Cardiac muscle cell (in vitro differentiated cells and primary cell): Measurements from ENCODE around the gene COG2. TPM values are rescaled to one million over a fixed set of nuclear protein-coding genes. Genes with fewer than 3 reads are reported as not detected.

ENCODE experiments used
- DNase-seq, 2 donors: peaks; one replicate each; pipeline versions ENCODE4 v3.0.0 to v3.0.0-alpha.2; 2010 to 2017; ENCODE audit warnings: low read depth in 1 of 2, low spot score in 1 of 2
- H3K27ac ChIP-seq: fragments of 200-600 bp; sonication (generic); 2 replicates; pipeline ENCODE4 v1.5.1; 2016
- H3K27me3 ChIP-seq: fragments of 200-600 bp; sonication (generic); 2 replicates; pipeline ENCODE4 v1.6.0; 2016; ENCODE audit warnings: control low read depth
- H3K36me3 ChIP-seq: fragments of 200-600 bp; sonication (generic); 2 replicates; pipeline ENCODE4 v1.5.1; 2016; ENCODE audit warnings: control low read depth
- H3K4me1 ChIP-seq: fragments of 200-600 bp; sonication (generic); 2 replicates; pipeline ENCODE4 v1.8.1; 2017; ENCODE audit warnings: low read depth, mild to moderate bottlenecking, mixed run types
- H3K4me3 ChIP-seq: fragments of 200-600 bp; sonication (generic); 2 replicates; pipeline ENCODE4 v1.5.1; 2016; ENCODE audit warnings: mild to moderate bottlenecking
- H3K9me3 ChIP-seq: fragments of 200-600 bp; sonication (generic); 2 replicates; pipeline ENCODE4 v1.5.1; 2017; ENCODE audit warnings: low read depth, mild to moderate bottlenecking, control low read depth
- polyA plus RNA-seq: library from polyadenylated mRNA; unstranded; fragments of >200 nt; fragmentation: Nextera tagmentation; extraction: Ambion mirVana; gene quantifications from 2 replicates; pipeline ENCODE4 v1.2.1, GENCODE V29; 2016
- total RNA-seq: library from RNA; depleted of rRNA; stranded (reverse); fragments of >200 nt; gene quantifications from 2 replicates; pipeline ENCODE4 v1.2.3, GENCODE V29; 2016
- TF ChIP-seq, protein P1 (sequence below): IDR thresholded peaks from 2 replicates; pipeline ENCODE4 v1.5.1; 2012; ENCODE audit warnings: low read depth, mild to moderate bottlenecking, low read length

Gene COG2
- total and polyA plus RNA-seq, 2 experiments from 2014 or later: 23.2 to 27.4 TPM

DNA sequence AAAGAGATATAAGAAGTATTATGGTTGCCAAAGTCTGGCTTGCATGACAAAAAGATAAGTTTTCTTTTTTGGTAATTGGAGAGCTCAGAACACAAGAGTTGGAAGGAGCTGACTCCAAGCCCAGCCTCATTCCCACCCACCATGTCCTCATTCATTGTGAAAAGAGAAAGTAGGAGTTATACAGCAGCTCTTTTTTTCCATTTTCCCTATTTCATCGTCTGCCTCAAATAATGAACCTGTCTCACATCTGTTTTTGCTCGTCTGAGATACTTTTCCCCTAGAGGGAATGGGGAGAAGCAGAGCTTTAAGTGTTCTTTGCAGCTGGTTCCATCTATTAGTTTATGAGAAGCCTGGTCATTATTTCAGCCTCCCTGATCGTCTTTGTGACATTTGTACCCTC, 36.9 kb downstream of the COG2 start:
- H3K27ac ChIP-seq: no peak overlapping the region
- H3K27me3 ChIP-seq: no peaks in the 10 kb centered on the region
- peaks cover 40% of the 10 kb centered on the region for H3K36me3 ChIP-seq
- peaks cover 31% of the 10 kb centered on the region for H3K4me1 ChIP-seq
- H3K9me3 ChIP-seq: peaks cover 4% of the 10 kb centered on the region
- no peak for DNase-seq
- TF ChIP-seq, protein P1, sequence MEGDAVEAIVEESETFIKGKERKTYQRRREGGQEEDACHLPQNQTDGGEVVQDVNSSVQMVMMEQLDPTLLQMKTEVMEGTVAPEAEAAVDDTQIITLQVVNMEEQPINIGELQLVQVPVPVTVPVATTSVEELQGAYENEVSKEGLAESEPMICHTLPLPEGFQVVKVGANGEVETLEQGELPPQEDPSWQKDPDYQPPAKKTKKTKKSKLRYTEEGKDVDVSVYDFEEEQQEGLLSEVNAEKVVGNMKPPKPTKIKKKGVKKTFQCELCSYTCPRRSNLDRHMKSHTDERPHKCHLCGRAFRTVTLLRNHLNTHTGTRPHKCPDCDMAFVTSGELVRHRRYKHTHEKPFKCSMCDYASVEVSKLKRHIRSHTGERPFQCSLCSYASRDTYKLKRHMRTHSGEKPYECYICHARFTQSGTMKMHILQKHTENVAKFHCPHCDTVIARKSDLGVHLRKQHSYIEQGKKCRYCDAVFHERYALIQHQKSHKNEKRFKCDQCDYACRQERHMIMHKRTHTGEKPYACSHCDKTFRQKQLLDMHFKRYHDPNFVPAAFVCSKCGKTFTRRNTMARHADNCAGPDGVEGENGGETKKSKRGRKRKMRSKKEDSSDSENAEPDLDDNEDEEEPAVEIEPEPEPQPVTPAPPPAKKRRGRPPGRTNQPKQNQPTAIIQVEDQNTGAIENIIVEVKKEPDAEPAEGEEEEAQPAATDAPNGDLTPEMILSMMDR: no peak
- H3K4me3 ChIP-seq: no peak overlapping the region

DNA sequence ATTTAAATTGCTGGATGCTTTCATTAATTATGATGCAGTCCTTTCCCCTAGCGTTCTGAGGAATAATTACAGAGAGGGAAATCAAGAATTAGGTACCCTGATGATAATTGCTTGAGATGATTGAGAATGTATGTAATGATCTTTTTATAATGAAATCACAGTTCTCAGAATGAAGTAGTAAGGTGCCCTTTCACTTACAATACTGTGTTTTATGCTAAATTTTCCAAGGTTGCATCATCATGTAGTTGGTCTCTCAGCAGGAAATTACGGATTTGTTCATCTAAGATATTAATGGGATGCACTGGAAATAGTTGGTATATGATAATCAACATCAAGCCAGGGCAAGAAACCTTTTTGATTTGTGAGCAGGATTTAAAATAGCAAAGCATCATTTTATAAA, 37.5 kb downstream of the COG2 start:
- no peaks in the 10 kb centered on the region for H3K27me3 ChIP-seq
- H3K27ac ChIP-seq: peak overlapping the region; percentile 83
- peaks cover 44% of the 10 kb centered on the region for H3K36me3 ChIP-seq
- peaks cover 1% of the 10 kb centered on the region for H3K9me3 ChIP-seq
- TF ChIP-seq, protein P1: no peak
- no peak overlapping the region for H3K4me3 ChIP-seq
- H3K4me1 ChIP-seq: peaks cover 26% of the 10 kb centered on the region
- peak in 1 of 2 donors; percentile 29 for DNase-seq

DNA sequence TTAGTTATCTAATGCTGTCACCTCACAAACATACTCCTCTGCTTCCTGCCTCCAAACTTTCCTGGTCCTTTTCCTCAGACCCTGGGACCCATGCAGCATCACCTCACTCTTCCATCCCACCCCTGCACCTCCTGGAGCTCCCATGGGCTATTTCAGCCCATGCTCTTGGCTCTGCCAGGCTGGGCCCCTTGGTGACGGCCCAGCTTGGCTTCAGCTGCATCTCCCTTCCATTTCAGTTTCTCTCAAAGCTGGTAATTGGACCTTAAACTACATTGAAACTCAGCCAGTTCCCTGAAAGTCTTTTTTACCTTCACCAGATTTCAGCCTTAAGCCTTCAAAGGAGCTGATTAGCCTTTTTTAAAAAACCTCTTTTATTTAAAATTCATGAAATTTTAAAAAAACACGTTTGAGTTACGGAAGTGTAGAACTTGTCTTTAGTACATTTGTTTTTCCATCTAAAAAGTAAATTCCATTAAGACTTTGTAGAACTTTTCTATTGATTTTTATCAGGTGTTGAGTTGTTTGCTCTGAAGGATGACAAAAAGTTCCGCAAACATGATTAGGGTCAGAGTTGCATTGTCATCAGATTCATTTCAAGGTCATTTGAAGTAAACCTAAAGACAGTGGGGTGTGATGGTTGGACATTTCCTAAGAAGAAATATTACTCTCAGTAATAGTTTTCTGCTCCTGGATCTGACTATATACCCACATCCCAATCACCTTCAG, 38.2 kb downstream of the COG2 start:
- H3K4me1 ChIP-seq: peaks cover 26% of the 10 kb centered on the region
- H3K36me3 ChIP-seq: peaks cover 45% of the 10 kb centered on the region
- no peak overlapping the region for H3K4me3 ChIP-seq
- H3K27me3 ChIP-seq: no peaks in the 10 kb centered on the region
- H3K27ac ChIP-seq: peak overlapping the region; percentile 83
- DNase-seq: no peak
- no peaks in the 10 kb centered on the region for H3K9me3 ChIP-seq
- TF ChIP-seq, protein P1: no peak

DNA sequence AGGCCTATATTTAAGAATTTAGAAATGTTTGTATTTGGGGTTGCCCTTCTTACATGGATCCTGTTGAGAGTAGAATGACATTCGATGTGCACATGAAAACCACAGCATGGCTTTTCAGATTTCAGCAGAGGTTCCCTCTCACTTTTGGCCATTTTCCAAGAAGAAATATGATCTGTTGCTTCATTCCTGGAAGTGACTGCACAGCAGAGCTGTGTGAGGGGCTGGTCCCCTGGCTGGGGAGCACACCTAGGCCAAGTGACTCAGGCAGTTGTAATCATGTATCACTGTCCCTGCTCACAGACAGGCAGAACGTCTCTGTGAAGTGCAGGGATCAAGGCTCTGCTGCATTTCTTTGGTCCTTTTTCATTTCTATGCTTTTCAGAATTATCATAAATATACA, 39.3 kb downstream of the COG2 start:
- DNase-seq: peak; percentile 74 to 79
- Histone ChIP-seq H3K36me3 (peaks cover 51% of the 10 kb centered on the region), H3K27ac (peak overlapping the region; percentile 83), H3K9me3 (no peaks in the 10 kb centered on the region), H3K27me3 (no peaks in the 10 kb centered on the region), H3K4me1 (peaks cover 26% of the 10 kb centered on the region), H3K4me3 (no peak overlapping the region)
- TF ChIP-seq, protein P1: no peak

DNA sequence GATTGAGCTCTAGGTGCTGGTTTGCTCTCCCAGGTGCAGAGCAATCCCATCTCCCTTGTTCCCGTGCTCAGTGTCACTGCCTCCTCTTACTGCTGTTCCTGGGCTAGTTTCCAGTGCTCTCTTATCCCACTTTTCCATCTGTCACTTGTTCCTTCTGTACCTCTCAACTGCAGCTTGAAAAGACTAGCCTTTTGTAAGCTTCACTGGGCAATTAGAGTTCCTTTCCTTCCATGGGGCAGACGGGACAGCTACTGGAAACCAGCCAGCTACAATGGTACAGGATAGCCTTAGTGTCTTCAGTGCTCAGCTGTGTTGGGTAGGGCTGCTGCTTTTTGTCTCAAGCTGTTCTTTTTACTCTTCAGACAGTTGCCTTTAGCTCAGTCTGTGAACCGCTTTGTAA, 40.0 kb downstream of the COG2 start:
- Histone ChIP-seq H3K27me3 (no peaks in the 10 kb centered on the region), H3K36me3 (peaks cover 51% of the 10 kb centered on the region), H3K27ac (peak overlapping the region; percentile 83), H3K9me3 (no peaks in the 10 kb centered on the region), H3K4me1 (peaks cover 26% of the 10 kb centered on the region), H3K4me3 (no peak overlapping the region)
- DNase-seq: peak in 1 of 2 donors; percentile 67
- TF ChIP-seq, protein P1: no peak
